HEK293T (cell line): ENCODE measurements around the gene NASP.

Experiments used
- CTCF ChIA-PET: fragments of 350-600 bp; formaldehyde crosslinking; extraction: SDS; loops from one replicate; lab custom pipeline; 2021; ENCODE audit warnings: antibody characterized with exemption, inconsistent platforms; lab: Yijun Ruan, JAX
- POLR2A ChIA-PET: fragments of 350-600 bp; formaldehyde crosslinking; extraction: SDS; loops from one replicate; lab custom pipeline; 2020; ENCODE audit warnings: antibody characterized with exemption, inconsistent platforms; lab: Yijun Ruan, JAX
- DNase-seq: peaks from one replicate; pipeline ENCODE4 v3.0.0; 2012; ENCODE audit warnings: mixed read lengths; ENCODE audit errors: extremely low spot score
- ARNT ChIP-seq: fragments of 450-650 bp; IDR thresholded peaks from 2 replicates; pipeline ENCODE4 v1.6.1; 2017; ENCODE audit warnings: mild to moderate bottlenecking
- BHLHE40 ChIP-seq: fragments of 450-650 bp; IDR thresholded peaks from 2 replicates; pipeline ENCODE4 v1.6.1; 2016; ENCODE audit warnings: mild to moderate bottlenecking, moderate library complexity, borderline replicate concordance
- CTBP1 ChIP-seq: fragments of 450-650 bp; IDR thresholded peaks from 2 replicates; pipeline ENCODE4 v1.6.1; 2016; ENCODE audit warnings: borderline replicate concordance
- ELF4 ChIP-seq: fragments of 450-650 bp; IDR thresholded peaks from 2 replicates; pipeline ENCODE4 v1.6.1; 2017; ENCODE audit warnings: antibody characterized with exemption
- FOXA1 ChIP-seq: fragments of 450-650 bp; IDR thresholded peaks from 2 replicates; pipeline ENCODE4 v1.6.1; 2016; ENCODE audit warnings: mild to moderate bottlenecking
- FOXK2 ChIP-seq: fragments of 450-650 bp; IDR thresholded peaks from 2 replicates; pipeline ENCODE4 v1.6.1; 2016; ENCODE audit warnings: mild to moderate bottlenecking
- FOXM1 ChIP-seq: fragments of 450-650 bp; IDR thresholded peaks from 2 replicates; pipeline ENCODE4 v1.6.1; 2017; ENCODE audit warnings: mild to moderate bottlenecking, borderline replicate concordance
- HDGF ChIP-seq: fragments of 450-650 bp; IDR thresholded peaks from 2 replicates; pipeline ENCODE4 v1.6.1; 2017; ENCODE audit warnings: antibody characterized with exemption, borderline replicate concordance
- L3MBTL2 ChIP-seq: fragments of 450-650 bp; conservative IDR thresholded peaks from 2 replicates; pipeline ENCODE4 v1.6.1; 2016; ENCODE audit warnings: mild to moderate bottlenecking
- LEF1 ChIP-seq: fragments of 450-650 bp; IDR thresholded peaks from 2 replicates; pipeline ENCODE4 v1.6.1; 2017; ENCODE audit warnings: mild to moderate bottlenecking, borderline replicate concordance
- NFRKB ChIP-seq: fragments of 450-650 bp; IDR thresholded peaks from 2 replicates; pipeline ENCODE4 v1.6.1; 2016; ENCODE audit warnings: mild to moderate bottlenecking, moderate library complexity
- PKNOX1 ChIP-seq: fragments of 450-650 bp; IDR thresholded peaks from 2 replicates; pipeline ENCODE4 v1.6.1; 2016
- SP1 ChIP-seq: fragments of 450-650 bp; IDR thresholded peaks from 2 replicates; pipeline ENCODE4 v1.6.1; 2017
- SUZ12 ChIP-seq: fragments of 450-650 bp; IDR thresholded peaks from 2 replicates; pipeline ENCODE4 v1.6.1; 2016; ENCODE audit warnings: mild to moderate bottlenecking
- TARDBP ChIP-seq: fragments of 450-650 bp; IDR thresholded peaks from 2 replicates; pipeline ENCODE4 v1.6.1; 2016
- ZNF384 ChIP-seq: fragments of 450-650 bp; IDR thresholded peaks from 2 replicates; pipeline ENCODE4 v1.6.1; 2016

The NASP gene

GRCh38 chr1:45621501-45621836, 37.6 kb downstream of the NASP start:
- no peak for DNase-seq
- TF ChIP-seq ARNT (no peak), TARDBP (no peak), FOXM1 (no peak), HDGF (no peak), SP1 (no peak), NFRKB (no peak), FOXK2 (no peak), LEF1 (no peak), L3MBTL2 (no peak), CTBP1 (no peak), PKNOX1 (no peak), ZNF384 (no peak), SUZ12 (no peak), FOXA1 (no peak), BHLHE40 (no peak), ELF4 (no peak)
- ChIA-PET POLR2A (no interaction called here), CTCF (no interaction called here)

GRCh38 chr1:45621895-45622523, 38.2 kb downstream of the NASP start:
- CTCF ChIA-PET, result no interaction called here
- no peak for TF ChIP-seq LEF1
- TF ChIP-seq CTBP1, result no peak
- TF ChIP-seq L3MBTL2, result no peak
- TF ChIP-seq FOXK2, result no peak
- POLR2A ChIA-PET, result no interaction called here
- DNase-seq, result no peak

- CTCF ChIA-PET, result no interaction called here
- TF ChIP-seq HDGF (no peak), SUZ12 (no peak), PKNOX1 (no peak)
- no peak for DNase-seq
- POLR2A ChIA-PET, result no interaction called here
Observed at GRCh38 chr1:45622524-45623394, 38.9 kb downstream of the NASP start.

- no peak for TF ChIP-seq ARNT
- DNase-seq, result no peak
Observed at GRCh38 chr1:45623972-45624371, 40.1 kb downstream of the NASP start, which contains the start of gene CCDC17. CCDC17 (minus strand) TSS chr1:45624054; CDS start chr1:45623909, 145 bp downstream.

GRCh38 chr1:45629035-45629434, 45.2 kb downstream of the NASP start:
- TF ChIP-seq ZNF384 (no peak), TARDBP (no peak), FOXM1 (no peak), HDGF (no peak), SP1 (no peak), BHLHE40 (no peak), ARNT (no peak)

More at GRCh38 chr1:45623972-45624371, 40.1 kb downstream of the NASP start, which contains the start of gene CCDC17:
- POLR2A ChIA-PET, result no interaction called here
- CTCF ChIA-PET, result interaction anchor here (0.9 kb wide), 1 partner anchor 62 kb away, joined by 6 read pairs; the partner anchor contains the start of gene GPBP1L1

GRCh38 chr1:45630429-45630828, 46.6 kb downstream of the NASP start:
- CTCF ChIA-PET, result no interaction called here
- POLR2A ChIA-PET, result no interaction called here
- no peak for DNase-seq
- TF ChIP-seq CTBP1 (no peak), BHLHE40 (no peak), L3MBTL2 (no peak), PKNOX1 (no peak), ELF4 (no peak), SP1 (no peak), HDGF (no peak), FOXA1 (no peak), FOXM1 (no peak), ZNF384 (no peak)

More at GRCh38 chr1:45629035-45629434, 45.2 kb downstream of the NASP start:
- no peak for DNase-seq
- ChIA-PET POLR2A (no interaction called here), CTCF (no interaction called here)

- POLR2A ChIA-PET, result no interaction called here
- CTCF ChIA-PET, result interaction anchor here (0.6 kb wide), 1 partner anchor 792 kb away, joined by 5 read pairs; the partner anchor contains the start of gene PTCH2
- TF ChIP-seq FOXA1 (no peak), SUZ12 (no peak), SP1 (no peak), TARDBP (no peak), FOXK2 (no peak), ARNT (no peak), PKNOX1 (no peak), NFRKB (no peak), LEF1 (no peak), ZNF384 (no peak), ELF4 (no peak), L3MBTL2 (no peak), FOXM1 (no peak), CTBP1 (no peak), BHLHE40 (no peak), HDGF (no peak)
- DNase-seq, result no peak
Observed at GRCh38 chr1:45635211-45635610, 51.4 kb downstream of the NASP start.
